AG10803 (cell line): ENCODE measurements around the gene RLN2.
"Not testable (repeated sequence)": the region's sequence is repeated elsewhere in the genome, so short reads cannot be mapped to it uniquely, and the experiment has no call there.

ENCODE experiments used
- DNase-seq: peaks from one replicate; pipeline ENCODE4 v3.0.0; 2010; ENCODE audit warnings: low read depth
- H3K4me3 ChIP-seq: 2 replicates; pipeline ENCODE4 v1.5.1; 2011; ENCODE audit warnings: mild to moderate bottlenecking, low read length, control low read depth
- TF ChIP-seq, protein P1 (sequence below): conservative IDR thresholded peaks from 2 replicates; pipeline ENCODE4 v1.5.1; 2011; ENCODE audit warnings: mild to moderate bottlenecking, low read length, control low read depth, inconsistent platforms

Gene RLN2

DNA sequence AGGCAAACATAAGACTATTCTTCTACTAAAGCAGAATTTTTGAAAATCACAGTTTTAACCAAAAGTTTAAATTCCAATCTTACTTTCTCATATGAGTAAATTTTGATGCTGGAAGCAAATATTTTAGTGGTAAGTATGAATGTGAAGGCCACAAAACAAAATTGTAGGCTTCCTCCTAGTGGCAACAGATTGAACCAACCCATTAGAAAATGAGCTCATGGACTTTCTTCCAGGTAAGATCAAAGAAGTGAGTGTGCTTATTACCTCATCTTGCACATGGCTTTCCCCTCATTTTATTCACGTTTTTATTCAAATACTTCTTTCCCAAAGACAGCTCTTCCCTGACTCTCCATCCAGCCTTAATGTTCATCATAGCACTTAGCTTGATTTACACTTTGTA, 16.5 kb upstream of the RLN2 start:
- no peak overlapping the region for H3K4me3 ChIP-seq
- TF ChIP-seq, protein P1, sequence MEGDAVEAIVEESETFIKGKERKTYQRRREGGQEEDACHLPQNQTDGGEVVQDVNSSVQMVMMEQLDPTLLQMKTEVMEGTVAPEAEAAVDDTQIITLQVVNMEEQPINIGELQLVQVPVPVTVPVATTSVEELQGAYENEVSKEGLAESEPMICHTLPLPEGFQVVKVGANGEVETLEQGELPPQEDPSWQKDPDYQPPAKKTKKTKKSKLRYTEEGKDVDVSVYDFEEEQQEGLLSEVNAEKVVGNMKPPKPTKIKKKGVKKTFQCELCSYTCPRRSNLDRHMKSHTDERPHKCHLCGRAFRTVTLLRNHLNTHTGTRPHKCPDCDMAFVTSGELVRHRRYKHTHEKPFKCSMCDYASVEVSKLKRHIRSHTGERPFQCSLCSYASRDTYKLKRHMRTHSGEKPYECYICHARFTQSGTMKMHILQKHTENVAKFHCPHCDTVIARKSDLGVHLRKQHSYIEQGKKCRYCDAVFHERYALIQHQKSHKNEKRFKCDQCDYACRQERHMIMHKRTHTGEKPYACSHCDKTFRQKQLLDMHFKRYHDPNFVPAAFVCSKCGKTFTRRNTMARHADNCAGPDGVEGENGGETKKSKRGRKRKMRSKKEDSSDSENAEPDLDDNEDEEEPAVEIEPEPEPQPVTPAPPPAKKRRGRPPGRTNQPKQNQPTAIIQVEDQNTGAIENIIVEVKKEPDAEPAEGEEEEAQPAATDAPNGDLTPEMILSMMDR: peak; percentile 15; the same call in 1 of the 2 replicates
- no peak for DNase-seq

DNA sequence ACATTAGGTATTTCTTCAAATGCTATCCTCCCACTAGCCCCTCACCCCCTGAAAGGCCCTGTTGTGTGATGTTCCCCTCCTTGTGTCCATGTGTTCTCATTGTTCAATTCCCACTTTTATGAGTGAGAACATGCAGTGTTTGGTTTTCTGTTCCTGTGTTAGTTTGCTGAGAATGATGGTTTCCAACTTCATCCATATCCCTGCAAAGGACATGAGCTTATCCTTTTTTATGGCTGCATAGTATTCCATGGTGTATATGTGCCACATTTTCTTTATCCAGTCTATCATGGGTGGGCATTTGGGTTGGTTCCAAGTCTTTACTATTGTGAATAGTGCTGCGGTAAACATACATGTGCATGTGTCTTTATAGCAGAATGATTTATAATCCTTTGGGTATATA, 11.9 kb upstream of the RLN2 start:
- H3K4me3 ChIP-seq, DNase-seq: not testable (repeated sequence)

DNA sequence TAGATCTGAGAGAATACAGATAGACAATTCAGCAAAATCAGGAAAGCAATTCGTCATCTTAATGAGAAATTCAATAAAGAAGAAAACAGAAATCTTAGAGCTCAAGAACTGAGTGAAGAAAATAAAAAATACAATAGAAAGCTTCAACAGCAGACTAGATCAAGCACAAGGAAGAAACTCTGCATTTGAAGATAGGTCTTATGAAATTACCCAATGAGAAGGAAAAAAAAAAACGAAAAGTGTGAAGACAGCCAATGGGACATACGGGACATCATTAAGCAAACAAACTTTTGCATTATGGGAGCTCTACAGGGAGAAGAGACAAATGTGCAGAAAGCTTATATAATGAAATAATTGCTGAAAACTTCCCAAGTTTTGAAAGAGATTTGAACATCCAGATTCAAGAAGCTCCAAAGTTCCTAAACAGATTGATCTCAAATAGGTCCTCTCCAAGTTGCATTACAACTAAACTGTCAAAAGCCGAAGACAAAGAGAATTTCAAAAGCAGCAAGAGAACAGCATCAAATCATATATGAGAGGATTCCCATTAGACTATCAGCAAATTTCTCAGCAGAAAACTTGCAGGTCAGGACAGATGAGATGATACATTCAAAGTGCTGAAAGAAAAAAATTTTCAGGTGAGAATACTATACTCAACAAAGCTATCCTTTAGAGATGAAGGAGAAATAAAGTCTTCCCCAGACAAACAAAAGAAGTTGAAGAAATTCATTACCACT, 10.8 kb upstream of the RLN2 start:
- TF ChIP-seq, protein P1: no peak

DNA sequence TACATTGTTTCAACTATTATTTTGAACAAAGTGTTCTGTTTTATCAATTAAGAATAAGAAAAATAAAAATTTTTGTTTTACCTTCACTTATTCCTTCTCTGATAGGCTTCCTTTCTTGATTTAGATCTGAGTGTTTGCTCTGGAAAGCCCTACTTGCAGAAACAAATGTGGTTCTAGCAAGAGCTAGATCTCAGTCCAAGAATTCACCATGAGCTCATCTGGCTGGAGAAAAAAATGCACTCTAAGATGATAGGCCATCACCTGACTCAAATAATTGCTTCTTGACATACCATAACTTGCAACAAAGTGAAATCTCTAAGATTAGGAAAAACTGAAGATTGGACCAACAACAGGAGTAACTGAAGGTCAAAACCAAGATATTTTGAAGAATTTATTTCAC, 6.3 kb upstream of the RLN2 start:
- no peak overlapping the region for H3K4me3 ChIP-seq
- no peak for DNase-seq
- TF ChIP-seq, protein P1: no peak

More for the DNA sequence above, 10.8 kb upstream of the RLN2 start:
- no peak overlapping the region for H3K4me3 ChIP-seq
- DNase-seq: no peak

DNA sequence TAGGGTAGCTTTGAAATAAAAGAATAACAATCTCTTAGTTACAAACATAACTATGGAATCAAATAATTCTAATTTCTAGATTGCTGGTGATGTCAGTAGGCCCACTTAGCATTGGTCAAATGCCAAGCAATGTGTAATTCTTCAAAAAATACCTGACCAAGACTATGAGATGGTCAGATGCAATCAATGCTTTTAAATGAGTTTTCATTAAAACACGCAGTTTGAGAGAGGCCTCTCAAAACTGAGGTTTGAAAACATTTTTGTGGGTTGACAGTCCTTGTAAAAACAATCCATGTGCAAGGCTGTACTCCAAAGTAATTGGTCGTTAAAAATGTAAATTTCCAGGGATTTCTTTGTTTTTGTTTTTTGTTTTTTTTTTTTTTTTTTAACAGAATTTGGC, 1.2 kb upstream of the RLN2 start:
- H3K4me3 ChIP-seq: no peak overlapping the region
- no peak for DNase-seq
- TF ChIP-seq, protein P1: no peak

DNA sequence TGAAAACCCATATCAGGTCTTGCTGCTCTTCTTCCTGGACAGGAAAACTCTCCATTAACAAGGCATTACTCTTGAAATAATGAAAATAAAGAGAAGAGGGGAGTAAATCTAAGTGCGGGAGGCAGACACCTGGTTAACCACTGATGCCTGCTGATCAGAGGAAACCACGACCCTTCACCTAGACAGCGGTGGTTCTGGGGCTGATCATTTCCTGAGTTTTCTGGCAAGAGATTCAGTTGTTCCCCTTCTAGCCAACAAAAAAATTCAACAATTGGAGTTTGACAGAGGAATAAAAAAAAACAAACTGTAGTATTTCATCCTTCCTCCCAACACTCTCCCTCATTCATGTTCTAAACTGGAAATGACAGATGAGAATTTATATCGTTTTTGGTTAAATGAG, 3.0 kb downstream of the RLN2 start:
- TF ChIP-seq, protein P1: no peak
- H3K4me3 ChIP-seq: no peak overlapping the region
- DNase-seq: no peak

DNA sequence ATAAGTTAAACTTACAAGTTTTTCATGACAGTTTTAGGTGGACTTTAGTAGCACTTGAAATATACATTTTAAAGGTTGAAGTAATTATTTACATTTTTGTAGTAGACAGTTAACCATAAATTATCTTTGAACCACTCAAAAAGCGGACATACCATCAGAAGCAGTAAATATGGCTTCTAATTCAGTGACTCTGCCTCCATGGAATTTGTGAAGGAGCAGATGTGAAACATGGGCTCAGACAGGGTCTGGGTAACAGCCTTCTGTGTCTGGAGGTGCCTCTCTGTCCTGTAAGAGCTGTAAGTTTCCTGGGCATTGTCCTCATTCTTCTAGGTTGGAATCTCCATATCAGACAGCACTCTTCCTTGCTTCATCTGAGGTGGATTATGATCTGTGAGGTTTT, 12.4 kb downstream of the RLN2 start:
- TF ChIP-seq, protein P1: no peak
- DNase-seq: peak; percentile 51
- H3K4me3 ChIP-seq: no peak overlapping the region
